WTC11 (cell line): ENCODE measurements around the gene ARID4B. TPM values are rescaled to one million over a fixed set of nuclear protein-coding genes. Genes with fewer than 3 reads are reported as not detected.
A peak's percentile ranks its signal among the peaks of the same experiment; 100 is the strongest.

Source experiments
- ATAC-seq: fragments of 200-7000 bp; cut with Tn5 transposase; 2 replicates; pipeline ENCODE4 v1.10.0; 2021; ENCODE audit warnings: mild to moderate bottlenecking, moderate library complexity
- CTCF ChIA-PET: fragments of 300-600 bp; sonication (Branson Sonifier 250); formaldehyde crosslinking; loops from one replicate; lab custom pipeline; 2021; ENCODE audit warnings: antibody characterized with exemption; lab: Charles Lee
- POLR2A ChIA-PET: fragments of 350-600 bp; sonication (Branson Sonifier 250); formaldehyde crosslinking; loops from one replicate; lab custom pipeline; 2021; ENCODE audit warnings: antibody characterized with exemption; lab: Charles Lee
- DNase-seq: peaks from one replicate; pipeline ENCODE4 v3.0.0; 2021; ENCODE audit warnings: low spot score
- H3K27ac Mint-ChIP-seq: 2 replicates; pipeline ENCODE4 v1.8.0; 2021; ENCODE audit warnings: mixed read lengths
- H3K27me3 Mint-ChIP-seq: 2 replicates; pipeline ENCODE4 v1.8.0; 2021; ENCODE audit warnings: low read depth, mild to moderate bottlenecking, moderate library complexity, mixed read lengths
- H3K36me3 Mint-ChIP-seq: 2 replicates; pipeline ENCODE4 v1.8.0; 2021; ENCODE audit warnings: mixed read lengths
- H3K4me1 Mint-ChIP-seq: 2 replicates; pipeline ENCODE4 v1.8.0; 2022; ENCODE audit warnings: mixed read lengths
- H3K4me3 Mint-ChIP-seq: 2 replicates; pipeline ENCODE4 v1.8.0; 2021; ENCODE audit warnings: mild to moderate bottlenecking, moderate library complexity, mixed read lengths
- H3K9me3 Mint-ChIP-seq: 2 replicates; pipeline ENCODE4 v1.8.0; 2021; ENCODE audit warnings: mixed read lengths
- HMGA2 ChIP-seq: fragments of 250-450 bp; sonication (Bioruptor Pico); IDR thresholded peaks from 2 replicates; pipeline ENCODE4 v1.4.0; 2021; ENCODE audit warnings: mild to moderate bottlenecking, moderate library complexity
- IRF2 ChIP-seq: sonication (generic); formaldehyde crosslinking; IDR thresholded peaks from 2 replicates; pipeline ENCODE4 v1.8.0; 2022; ENCODE audit warnings: low read depth, missing genetic modification reagents, borderline replicate concordance
- NFATC4 ChIP-seq: fragments of 250-450 bp; sonication (Bioruptor Pico); IDR thresholded peaks from 2 replicates; pipeline ENCODE4 v1.9.0; 2021; ENCODE audit warnings: mild to moderate bottlenecking
- NFE2L1 ChIP-seq: sonication (generic); formaldehyde crosslinking; IDR thresholded peaks from 2 replicates; pipeline ENCODE4 v1.8.1; 2023; ENCODE audit warnings: missing genetic modification reagents
- NR1H2 ChIP-seq: sonication (generic); formaldehyde crosslinking; IDR thresholded peaks from 2 replicates; pipeline ENCODE4 v1.9.0; 2021; ENCODE audit warnings: mild to moderate bottlenecking, moderate library complexity, missing genetic modification reagents
- RELA ChIP-seq: sonication (generic); formaldehyde crosslinking; IDR thresholded peaks from 2 replicates; pipeline ENCODE4 v1.8.1; 2022; ENCODE audit warnings: missing genetic modification reagents, mild to moderate bottlenecking, borderline replicate concordance
- SOX15 ChIP-seq: fragments of 250-450 bp; sonication (Bioruptor Pico); IDR thresholded peaks from 2 replicates; pipeline ENCODE4 v1.9.0; 2021; ENCODE audit warnings: mild to moderate bottlenecking
- total RNA-seq: library from RNA; stranded (reverse); gene quantifications from 3 replicates; pipeline ENCODE4 v1.2.3, GENCODE V29; 2021
- TF ChIP-seq, protein P1 (sequence below): sonication (generic); formaldehyde crosslinking; IDR thresholded peaks from 2 replicates; pipeline ENCODE4 v1.8.1; 2022; ENCODE audit warnings: missing genetic modification reagents, borderline replicate concordance
- TF ChIP-seq, protein P2 (sequence below): sonication (generic); formaldehyde crosslinking; IDR thresholded peaks from 2 replicates; pipeline ENCODE4 v1.8.0; 2023; ENCODE audit warnings: missing genetic modification reagents
- TF ChIP-seq, protein P3 (sequence below): sonication (generic); formaldehyde crosslinking; IDR thresholded peaks from 2 replicates; pipeline ENCODE4 v1.8.0; 2023; ENCODE audit warnings: mild to moderate bottlenecking, missing genetic modification reagents
- TF ChIP-seq, protein P4 (sequence below): sonication (generic); formaldehyde crosslinking; IDR thresholded peaks from 2 replicates; pipeline ENCODE4 v1.8.0; 2022; ENCODE audit warnings: mild to moderate bottlenecking, missing genetic modification reagents

The ARID4B gene
- total RNA-seq, 1 experiment from 2014 or later, result 35.7 TPM

DNA sequence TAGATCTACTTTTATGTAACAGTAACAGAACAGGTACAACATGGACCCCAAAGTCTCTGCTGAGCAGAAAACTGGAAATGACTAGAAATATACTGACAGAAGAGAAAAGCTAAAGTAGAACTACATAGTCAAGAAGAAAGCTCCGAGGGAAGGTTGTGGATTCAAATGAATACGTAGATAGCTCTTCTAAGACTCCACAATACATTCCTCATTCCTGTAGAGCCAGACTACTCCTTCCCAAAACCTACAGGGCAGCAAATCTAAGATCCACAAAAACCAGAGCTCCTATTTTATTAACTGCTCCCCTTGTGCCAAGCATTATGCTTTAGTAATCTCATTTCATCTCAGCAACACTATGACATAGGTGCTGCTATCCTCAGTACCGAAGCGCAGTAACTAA is 35.2 kb downstream of the ARID4B start (continued):
- TF ChIP-seq, protein P1, sequence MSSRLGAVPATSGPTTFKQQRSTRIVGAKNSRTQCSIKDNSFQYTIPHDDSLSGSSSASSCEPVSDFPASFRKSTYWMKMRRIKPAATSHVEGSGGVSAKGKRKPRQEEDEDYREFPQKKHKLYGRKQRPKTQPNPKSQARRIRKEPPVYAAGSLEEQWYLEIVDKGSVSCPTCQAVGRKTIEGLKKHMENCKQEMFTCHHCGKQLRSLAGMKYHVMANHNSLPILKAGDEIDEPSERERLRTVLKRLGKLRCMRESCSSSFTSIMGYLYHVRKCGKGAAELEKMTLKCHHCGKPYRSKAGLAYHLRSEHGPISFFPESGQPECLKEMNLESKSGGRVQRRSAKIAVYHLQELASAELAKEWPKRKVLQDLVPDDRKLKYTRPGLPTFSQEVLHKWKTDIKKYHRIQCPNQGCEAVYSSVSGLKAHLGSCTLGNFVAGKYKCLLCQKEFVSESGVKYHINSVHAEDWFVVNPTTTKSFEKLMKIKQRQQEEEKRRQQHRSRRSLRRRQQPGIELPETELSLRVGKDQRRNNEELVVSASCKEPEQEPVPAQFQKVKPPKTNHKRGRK (CRISPR knock-in tag), result no peak

DNA sequence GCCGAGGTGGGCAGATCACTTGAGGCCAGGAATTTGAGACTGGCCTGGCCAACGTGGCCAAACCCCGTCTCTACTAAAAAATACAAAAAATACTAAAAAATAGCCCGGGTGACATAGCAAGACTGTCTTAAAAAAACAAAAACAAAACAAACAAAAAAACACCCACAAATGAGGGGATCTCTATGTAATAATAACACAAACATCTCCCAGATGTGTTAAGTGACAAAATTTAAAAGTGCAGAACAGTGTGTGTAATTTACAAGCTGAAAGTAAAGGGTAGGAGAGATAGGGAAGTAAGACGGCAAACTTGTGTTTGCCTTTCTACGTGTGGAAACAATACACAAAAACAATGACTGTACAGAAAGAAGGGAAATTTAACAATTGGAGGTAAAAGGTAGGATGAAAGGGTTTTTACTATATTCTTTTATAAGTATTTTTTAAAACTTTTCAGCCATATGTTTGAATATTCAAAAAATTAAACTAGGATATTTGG is 36.3 kb downstream of the ARID4B start:
- 0 out of 2 replicates have a peak, but pooled peaks cover 7% of the 10 kb centered on the region for H3K36me3 Mint-ChIP-seq
- H3K4me1 Mint-ChIP-seq, result peaks cover 38% of the 10 kb centered on the region
- no peak overlapping the region for H3K4me3 Mint-ChIP-seq
- H3K9me3 Mint-ChIP-seq, result 0 out of 2 replicates have a peak, but pooled peaks cover 4% of the 10 kb centered on the region
- H3K27me3 Mint-ChIP-seq, result no peaks in the 10 kb centered on the region
- no peak for ATAC-seq
- ChIA-PET POLR2A (no interaction called here), CTCF (no interaction called here)
- DNase-seq, result no peak
- TF ChIP-seq NFE2L1 (CRISPR knock-in tag) (no peak), NR1H2 (CRISPR knock-in tag) (no peak)
- TF ChIP-seq, protein P2, sequence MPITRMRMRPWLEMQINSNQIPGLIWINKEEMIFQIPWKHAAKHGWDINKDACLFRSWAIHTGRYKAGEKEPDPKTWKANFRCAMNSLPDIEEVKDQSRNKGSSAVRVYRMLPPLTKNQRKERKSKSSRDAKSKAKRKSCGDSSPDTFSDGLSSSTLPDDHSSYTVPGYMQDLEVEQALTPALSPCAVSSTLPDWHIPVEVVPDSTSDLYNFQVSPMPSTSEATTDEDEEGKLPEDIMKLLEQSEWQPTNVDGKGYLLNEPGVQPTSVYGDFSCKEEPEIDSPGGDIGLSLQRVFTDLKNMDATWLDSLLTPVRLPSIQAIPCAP (CRISPR knock-in tag), result no peak
- peak overlapping the region; percentile 73 for H3K27ac Mint-ChIP-seq

DNA sequence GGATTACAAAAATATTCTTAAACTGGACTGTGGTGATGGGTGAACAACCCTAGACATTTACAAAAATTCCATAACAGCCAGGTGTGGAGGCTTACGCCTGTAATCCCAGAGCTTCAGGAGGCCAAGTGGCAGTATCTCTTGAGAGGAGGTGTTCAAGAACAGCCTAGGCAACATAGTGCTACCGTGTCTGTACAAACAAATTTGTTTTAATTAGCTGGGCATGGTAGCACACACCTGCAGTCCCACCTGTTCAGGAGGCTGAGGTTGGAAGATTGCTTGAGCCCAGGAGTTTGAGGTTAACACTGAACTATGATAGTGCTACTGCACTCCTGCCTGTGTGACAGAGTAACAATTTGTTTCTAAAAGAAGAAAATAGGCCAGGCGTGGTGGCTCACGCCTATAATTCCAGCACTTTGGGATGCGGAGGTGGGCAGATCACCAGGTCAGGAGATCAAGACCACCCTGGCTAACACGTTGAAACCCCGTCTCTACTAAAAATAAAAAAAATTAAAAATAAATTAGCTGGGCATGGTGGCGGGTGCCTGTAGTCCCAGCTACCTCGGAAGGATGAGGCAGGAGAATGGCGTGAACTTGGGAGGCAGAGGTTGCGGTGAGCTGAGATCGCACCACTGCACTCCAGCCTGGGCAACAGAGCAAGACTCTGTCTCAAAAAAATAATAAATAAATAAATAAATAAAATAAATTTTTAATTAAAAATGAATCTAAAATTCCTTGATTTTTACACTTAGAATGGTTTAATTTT is 37.1 kb downstream of the ARID4B start:
- Mint-ChIP-seq H3K4me3 (no peak overlapping the region), H3K27ac (no peak overlapping the region), H3K9me3 (0 out of 2 replicates have a peak, but pooled peaks cover 3% of the 10 kb centered on the region), H3K4me1 (peaks cover 45% of the 10 kb centered on the region), H3K27me3 (no peaks in the 10 kb centered on the region), H3K36me3 (0 out of 2 replicates have a peak, but pooled peaks cover 3% of the 10 kb centered on the region)
- no peak for ATAC-seq
- POLR2A ChIA-PET, result no interaction called here
- TF ChIP-seq SOX15 (CRISPR knock-in tag), result no peak
- no peak for TF ChIP-seq NFATC4 (CRISPR knock-in tag)
- peak; percentile 60 for TF ChIP-seq HMGA2
- no peak for TF ChIP-seq RELA (CRISPR knock-in tag)
- TF ChIP-seq, protein P3, sequence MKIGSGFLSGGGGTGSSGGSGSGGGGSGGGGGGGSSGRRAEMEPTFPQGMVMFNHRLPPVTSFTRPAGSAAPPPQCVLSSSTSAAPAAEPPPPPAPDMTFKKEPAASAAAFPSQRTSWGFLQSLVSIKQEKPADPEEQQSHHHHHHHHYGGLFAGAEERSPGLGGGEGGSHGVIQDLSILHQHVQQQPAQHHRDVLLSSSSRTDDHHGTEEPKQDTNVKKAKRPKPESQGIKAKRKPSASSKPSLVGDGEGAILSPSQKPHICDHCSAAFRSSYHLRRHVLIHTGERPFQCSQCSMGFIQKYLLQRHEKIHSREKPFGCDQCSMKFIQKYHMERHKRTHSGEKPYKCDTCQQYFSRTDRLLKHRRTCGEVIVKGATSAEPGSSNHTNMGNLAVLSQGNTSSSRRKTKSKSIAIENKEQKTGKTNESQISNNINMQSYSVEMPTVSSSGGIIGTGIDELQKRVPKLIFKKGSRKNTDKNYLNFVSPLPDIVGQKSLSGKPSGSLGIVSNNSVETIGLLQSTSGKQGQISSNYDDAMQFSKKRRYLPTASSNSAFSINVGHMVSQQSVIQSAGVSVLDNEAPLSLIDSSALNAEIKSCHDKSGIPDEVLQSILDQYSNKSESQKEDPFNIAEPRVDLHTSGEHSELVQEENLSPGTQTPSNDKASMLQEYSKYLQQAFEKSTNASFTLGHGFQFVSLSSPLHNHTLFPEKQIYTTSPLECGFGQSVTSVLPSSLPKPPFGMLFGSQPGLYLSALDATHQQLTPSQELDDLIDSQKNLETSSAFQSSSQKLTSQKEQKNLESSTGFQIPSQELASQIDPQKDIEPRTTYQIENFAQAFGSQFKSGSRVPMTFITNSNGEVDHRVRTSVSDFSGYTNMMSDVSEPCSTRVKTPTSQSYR (CRISPR knock-in tag), result no peak
- TF ChIP-seq, protein P4, sequence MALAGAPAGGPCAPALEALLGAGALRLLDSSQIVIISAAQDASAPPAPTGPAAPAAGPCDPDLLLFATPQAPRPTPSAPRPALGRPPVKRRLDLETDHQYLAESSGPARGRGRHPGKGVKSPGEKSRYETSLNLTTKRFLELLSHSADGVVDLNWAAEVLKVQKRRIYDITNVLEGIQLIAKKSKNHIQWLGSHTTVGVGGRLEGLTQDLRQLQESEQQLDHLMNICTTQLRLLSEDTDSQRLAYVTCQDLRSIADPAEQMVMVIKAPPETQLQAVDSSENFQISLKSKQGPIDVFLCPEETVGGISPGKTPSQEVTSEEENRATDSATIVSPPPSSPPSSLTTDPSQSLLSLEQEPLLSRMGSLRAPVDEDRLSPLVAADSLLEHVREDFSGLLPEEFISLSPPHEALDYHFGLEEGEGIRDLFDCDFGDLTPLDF, result no peak
- no peak for TF ChIP-seq IRF2
- DNase-seq, result no peak
- CTCF ChIA-PET, result interaction anchor here (1.2 kb wide), 1 partner anchor 126 kb away, joined by 3 read pairs; no protein-coding TSS in a partner anchor
